H9 (cell line): ENCODE measurements around the gene BBIP1. TPM values are rescaled to one million over a fixed set of nuclear protein-coding genes. Genes with fewer than 3 reads are reported as not detected.

ENCODE experiments used
- DNase-seq: peaks from one replicate; pipeline ENCODE4 v3.0.0-alpha.2; 2017
- H2AFZ ChIP-seq: one replicate; pipeline ENCODE4 v1.6.1; 2013; ENCODE audit warnings: mild to moderate bottlenecking, low read length, control low read depth, moderate library complexity
- H2AK5ac ChIP-seq: 2 replicates; pipeline ENCODE4 v1.6.1; 2013; ENCODE audit warnings: low read length, control low read depth, mixed read lengths; ENCODE audit not compliant: insufficient read length
- H2BK120ac ChIP-seq: one replicate; pipeline ENCODE4 v1.6.1; 2013; ENCODE audit warnings: low read depth, mild to moderate bottlenecking, low read length, control low read depth, inconsistent platforms; ENCODE audit not compliant: poor library complexity, severe bottlenecking
- H2BK12ac ChIP-seq: 2 replicates; pipeline ENCODE4 v1.6.1; 2013; ENCODE audit warnings: low read length, control low read depth, mixed read lengths, low read depth; ENCODE audit not compliant: insufficient read length
- H2BK15ac ChIP-seq: 2 replicates; pipeline ENCODE4 v1.6.1; 2013; ENCODE audit warnings: low read depth, low read length, control low read depth
- H2BK20ac ChIP-seq: one replicate; pipeline ENCODE4 v1.6.1; 2013; ENCODE audit warnings: low read depth, mild to moderate bottlenecking, low read length, control low read depth, inconsistent platforms; ENCODE audit not compliant: poor library complexity, severe bottlenecking
- H2BK5ac ChIP-seq: 2 replicates; pipeline ENCODE4 v1.6.1; 2013; ENCODE audit warnings: low read length, control low read depth, mixed read lengths; ENCODE audit not compliant: insufficient read length
- H3K14ac ChIP-seq: 2 replicates; pipeline ENCODE4 v1.6.1; 2013; ENCODE audit warnings: low read length, control low read depth; ENCODE audit not compliant: insufficient read depth
- H3K18ac ChIP-seq: 2 replicates; pipeline ENCODE4 v1.6.1; 2013; ENCODE audit warnings: low read depth, mild to moderate bottlenecking, mixed read lengths, low read length, control low read depth; ENCODE audit not compliant: insufficient read length
- H3K23ac ChIP-seq: 2 replicates; pipeline ENCODE4 v1.6.1; 2013; ENCODE audit warnings: low read length, control low read depth, mixed read lengths, low read depth; ENCODE audit not compliant: insufficient read length
- H3K23me2 ChIP-seq: 2 replicates; pipeline ENCODE4 v1.6.1; 2013; ENCODE audit warnings: low read depth, mild to moderate bottlenecking, mixed read lengths, low read length, control low read depth; ENCODE audit not compliant: insufficient read length, poor library complexity, severe bottlenecking
- H3K27ac ChIP-seq: 2 replicates; pipeline ENCODE4 v1.5.1; 2013; ENCODE audit warnings: low read length, control low read depth, mixed read lengths, low read depth; ENCODE audit not compliant: insufficient read length
- H3K27me3 ChIP-seq: 2 replicates; pipeline ENCODE4 v1.6.1; 2013; ENCODE audit warnings: low read length, control low read depth, inconsistent platforms; ENCODE audit not compliant: insufficient read depth
- H3K4ac ChIP-seq: 2 replicates; pipeline ENCODE4 v1.6.1; 2013; ENCODE audit warnings: low read depth, mild to moderate bottlenecking, control low read depth, inconsistent platforms, low read length, moderate library complexity
- H3K4me1 ChIP-seq: 2 replicates; pipeline ENCODE4 v1.6.1; 2013; ENCODE audit warnings: low read length, control low read depth, inconsistent platforms; ENCODE audit not compliant: insufficient read depth
- H3K4me2 ChIP-seq: 2 replicates; pipeline ENCODE4 v1.6.1; 2013; ENCODE audit warnings: low read length, control low read depth, mixed read lengths; ENCODE audit not compliant: insufficient read length, insufficient read depth
- H3K56ac ChIP-seq: 2 replicates; pipeline ENCODE4 v1.6.1; 2013; ENCODE audit warnings: low read depth, mild to moderate bottlenecking, mixed read lengths, low read length, control low read depth; ENCODE audit not compliant: insufficient read length
- H3K79me1 ChIP-seq: 2 replicates; pipeline ENCODE4 v1.6.1; 2013; ENCODE audit warnings: low read depth, mild to moderate bottlenecking, moderate library complexity, low read length, control low read depth, inconsistent platforms; ENCODE audit not compliant: insufficient read depth, poor library complexity, severe bottlenecking
- H3K79me2 ChIP-seq: 2 replicates; pipeline ENCODE4 v1.6.1; 2013; ENCODE audit warnings: low read length, control low read depth, inconsistent platforms; ENCODE audit not compliant: insufficient read depth
- H3K9ac ChIP-seq: 2 replicates; pipeline ENCODE4 v1.6.1; 2013; ENCODE audit warnings: low read length, control low read depth, mixed read lengths; ENCODE audit not compliant: insufficient read length; ENCODE audit errors: extremely low read depth
- H3K9me3 ChIP-seq: one replicate; pipeline ENCODE4 v1.6.1; 2013; ENCODE audit warnings: low read depth, low read length, inconsistent platforms; ENCODE audit not compliant: control insufficient read depth
- H3T11ph ChIP-seq: one replicate; pipeline ENCODE4 v1.6.1; 2013; ENCODE audit warnings: mild to moderate bottlenecking, low read length, control low read depth, inconsistent platforms
- H4K20me1 ChIP-seq: one replicate; pipeline ENCODE4 v1.6.1; 2013; ENCODE audit not compliant: control insufficient read depth, insufficient read length, insufficient read depth
- H4K5ac ChIP-seq: 2 replicates; pipeline ENCODE4 v1.6.1; 2013; ENCODE audit warnings: low read depth, mild to moderate bottlenecking, mixed read lengths, low read length, control low read depth; ENCODE audit not compliant: insufficient read length
- H4K8ac ChIP-seq: replicated peaks from 2 replicates; pipeline ENCODE4 v1.6.1; 2013; ENCODE audit warnings: low read length, control low read depth, mixed read lengths, low read depth; ENCODE audit not compliant: insufficient read length
- H4K91ac ChIP-seq: 2 replicates; pipeline ENCODE4 v1.6.1; 2013; ENCODE audit warnings: low read depth, mild to moderate bottlenecking, moderate library complexity, mixed read lengths, low read length, control low read depth; ENCODE audit not compliant: insufficient read length
- H3K27ac Mint-ChIP-seq, 3 experiments: 2 replicates in 2 of 3; 3 replicates in 1 of 3; pipeline ENCODE4 v1.8.0; 2020 to 2021; ENCODE audit warnings: mixed read lengths in 3 of 3, mild to moderate bottlenecking in 1 of 3, moderate library complexity in 1 of 3
- H3K27me3 Mint-ChIP-seq: 2 replicates; pipeline ENCODE4 v1.8.0; 2021; ENCODE audit warnings: low read depth, mild to moderate bottlenecking, moderate library complexity, mixed read lengths
- H3K36me3 Mint-ChIP-seq, 3 experiments: 2 replicates in 2 of 3; 3 replicates in 1 of 3; pipeline ENCODE4 v1.8.0; 2020 to 2021; ENCODE audit warnings: low read depth in 3 of 3, mixed read lengths in 3 of 3; ENCODE audit not compliant: insufficient read depth in 1 of 3
- H3K4me1 Mint-ChIP-seq, 2 experiments: 2 replicates each; pipeline ENCODE4 v1.8.0; 2020; ENCODE audit warnings: mixed read lengths in 2 of 2
- H3K4me3 Mint-ChIP-seq, 2 experiments: 2 replicates in 1 of 2; 3 replicates in 1 of 2; pipeline ENCODE4 v1.8.0; 2020 to 2021; ENCODE audit warnings: mild to moderate bottlenecking in 2 of 2, mixed read lengths in 2 of 2, moderate library complexity in 1 of 2
- H3K9me3 Mint-ChIP-seq, 2 experiments: 2 replicates in 1 of 2; 3 replicates in 1 of 2; pipeline ENCODE4 v1.8.0; 2020; ENCODE audit warnings: mild to moderate bottlenecking in 2 of 2, mixed read lengths in 2 of 2, moderate library complexity in 1 of 2
- WGBS: extraction: QIAGEN DNeasy Blood & Tissue Kit; methylation state at CpG from one replicate; pipeline ENCODE4 v1.1.7; 2013; ENCODE audit warnings: missing lambda C conversion rate, low lambda C conversion rate, mixed read lengths; ENCODE audit not compliant: insufficient read length; ENCODE audit errors: extremely low coverage; 5-methylcytosine and 5-hydroxymethylcytosine counted together
- total RNA-seq: library from RNA; stranded (reverse); gene quantifications from 2 replicates; pipeline ENCODE4 v1.2.1, GENCODE V29; 2021
- TF ChIP-seq, protein P1 (sequence below): fragments of 200-600 bp; sonication (generic); conservative IDR thresholded peaks from 3 replicates; pipeline ENCODE4 v1.8.0; 2021; ENCODE audit warnings: antibody characterized with exemption, mild to moderate bottlenecking

The BBIP1 gene
- total RNA-seq, 1 experiment from 2014 or later: 18.8 TPM

DNA sequence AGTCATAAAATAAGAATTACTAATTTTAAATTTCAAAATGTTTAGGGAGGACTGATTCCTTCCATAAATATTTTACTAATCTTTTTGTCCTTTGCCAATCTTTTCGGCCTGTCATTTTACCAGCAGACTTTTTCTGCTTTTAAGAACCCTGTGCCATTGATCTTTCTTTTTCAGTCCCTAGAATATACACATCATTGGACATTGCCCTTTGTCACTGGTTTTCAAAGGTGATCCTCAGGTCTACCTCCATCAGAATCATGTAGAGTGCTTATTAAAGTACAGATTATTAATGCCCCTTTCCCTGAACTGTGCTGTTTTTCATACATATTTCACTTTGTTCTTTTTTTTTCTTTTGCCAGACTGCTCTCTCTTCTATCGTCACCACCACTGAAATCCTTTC is 44.2 kb upstream of the BBIP1 start:
- no peak overlapping the region for H3K23ac ChIP-seq
- no peak overlapping the region for H2BK5ac ChIP-seq
- no peak overlapping the region for H4K91ac ChIP-seq
- H3K9me3 Mint-ChIP-seq: no peaks in the 10 kb centered on the region
- H3K4ac ChIP-seq: no peak overlapping the region
- H3K27ac ChIP-seq: no peak overlapping the region
- no peak overlapping the region for H3K14ac ChIP-seq
- H2BK15ac ChIP-seq: no peak overlapping the region
- no peak overlapping the region for H3K4me3 Mint-ChIP-seq
- no peak overlapping the region for H4K5ac ChIP-seq
- H3K56ac ChIP-seq: no peak overlapping the region
- 0 out of 4 replicates have a peak, but pooled peaks cover 0 to 5% of the 10 kb centered on the region in 2 experiments for H3K4me1 Mint-ChIP-seq
- H3K79me2 ChIP-seq: peaks cover 2% of the 10 kb centered on the region; the same call in 1 of the 2 replicates
- no peak overlapping the region for H3K18ac ChIP-seq
- H3K27me3 Mint-ChIP-seq: no peaks in the 10 kb centered on the region
- H2AFZ ChIP-seq: no peak overlapping the region
- no peak overlapping the region for H4K8ac ChIP-seq
- H4K20me1 ChIP-seq: no peaks in the 10 kb centered on the region
- H2AK5ac ChIP-seq: no peak overlapping the region
- no peaks in the 10 kb centered on the region for H3K9me3 ChIP-seq
- H3K23me2 ChIP-seq: no peaks in the 10 kb centered on the region
- WGBS: no CpG with 5 or more reads among the region's 2 CpGs
- H3K36me3 Mint-ChIP-seq: no peaks in the 10 kb centered on the region
- no peak overlapping the region for H3K9ac ChIP-seq
- no peaks in the 10 kb centered on the region for H3K4me1 ChIP-seq
- H3T11ph ChIP-seq: no peak overlapping the region
- TF ChIP-seq, protein P1, sequence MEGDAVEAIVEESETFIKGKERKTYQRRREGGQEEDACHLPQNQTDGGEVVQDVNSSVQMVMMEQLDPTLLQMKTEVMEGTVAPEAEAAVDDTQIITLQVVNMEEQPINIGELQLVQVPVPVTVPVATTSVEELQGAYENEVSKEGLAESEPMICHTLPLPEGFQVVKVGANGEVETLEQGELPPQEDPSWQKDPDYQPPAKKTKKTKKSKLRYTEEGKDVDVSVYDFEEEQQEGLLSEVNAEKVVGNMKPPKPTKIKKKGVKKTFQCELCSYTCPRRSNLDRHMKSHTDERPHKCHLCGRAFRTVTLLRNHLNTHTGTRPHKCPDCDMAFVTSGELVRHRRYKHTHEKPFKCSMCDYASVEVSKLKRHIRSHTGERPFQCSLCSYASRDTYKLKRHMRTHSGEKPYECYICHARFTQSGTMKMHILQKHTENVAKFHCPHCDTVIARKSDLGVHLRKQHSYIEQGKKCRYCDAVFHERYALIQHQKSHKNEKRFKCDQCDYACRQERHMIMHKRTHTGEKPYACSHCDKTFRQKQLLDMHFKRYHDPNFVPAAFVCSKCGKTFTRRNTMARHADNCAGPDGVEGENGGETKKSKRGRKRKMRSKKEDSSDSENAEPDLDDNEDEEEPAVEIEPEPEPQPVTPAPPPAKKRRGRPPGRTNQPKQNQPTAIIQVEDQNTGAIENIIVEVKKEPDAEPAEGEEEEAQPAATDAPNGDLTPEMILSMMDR: no peak
- H3K79me1 ChIP-seq: no peaks in the 10 kb centered on the region
- no peak for DNase-seq
- no peak overlapping the region for H2BK20ac ChIP-seq
- no peak overlapping the region for H2BK120ac ChIP-seq
- no peaks in the 10 kb centered on the region for H3K27me3 ChIP-seq
- H3K27ac Mint-ChIP-seq: peak overlapping the region in 1 of 3 experiments; percentile 4; a peak in 2 of 7 replicates
- no peak overlapping the region for H2BK12ac ChIP-seq
- H3K4me2 ChIP-seq: no peak overlapping the region
